Karpas-422 (cell line): ENCODE results near the gene FMNL1. TPM values are rescaled to one million over a fixed set of nuclear protein-coding genes. Genes with fewer than 3 reads are reported as not detected.

Experiments
- DNase-seq: peaks from one replicate; pipeline ENCODE4 v3.0.0-alpha.2; 2015
- H2AFZ ChIP-seq: fragments of 200-600 bp; sonication (generic); 2 replicates; pipeline ENCODE4 v1.6.1; 2014; ENCODE audit warnings: antibody characterized with exemption, low read length, mixed read lengths
- H3K27ac ChIP-seq: fragments of 200-600 bp; sonication (generic); 2 replicates; pipeline ENCODE4 v1.5.1; 2014; ENCODE audit warnings: mild to moderate bottlenecking, low read length, moderate library complexity
- H3K27me3 ChIP-seq: fragments of 200-600 bp; sonication (generic); 2 replicates; pipeline ENCODE4 v1.6.1; 2014; ENCODE audit warnings: low read length, mixed read lengths
- H3K36me3 ChIP-seq: fragments of 200-600 bp; sonication (generic); 2 replicates; pipeline ENCODE4 v1.6.1; 2014; ENCODE audit warnings: low read length, mixed read lengths; ENCODE audit not compliant: insufficient read depth
- H3K4me1 ChIP-seq: fragments of 200-600 bp; sonication (generic); 2 replicates; pipeline ENCODE4 v1.6.1; 2014; ENCODE audit warnings: mild to moderate bottlenecking, low read length, mixed read lengths
- H3K4me2 ChIP-seq: fragments of 200-600 bp; sonication (generic); 2 replicates; pipeline ENCODE4 v1.6.1; 2014; ENCODE audit warnings: low read length, low read depth, mild to moderate bottlenecking; ENCODE audit not compliant: poor library complexity, severe bottlenecking
- H3K4me3 ChIP-seq: fragments of 200-600 bp; sonication (generic); 2 replicates; pipeline ENCODE4 v1.5.1; 2014; ENCODE audit warnings: mild to moderate bottlenecking, antibody characterized with exemption, low read length, mixed read lengths
- H3K79me2 ChIP-seq: fragments of 200-600 bp; sonication (generic); 2 replicates; pipeline ENCODE4 v1.6.1; 2014; ENCODE audit warnings: mild to moderate bottlenecking, low read length, mixed read lengths
- H3K9ac ChIP-seq: fragments of 200-600 bp; sonication (generic); 2 replicates; pipeline ENCODE4 v1.6.0; 2014; ENCODE audit warnings: low read length
- H3K9me2 ChIP-seq: fragments of 200-600 bp; sonication (generic), shearing (Covaris generic); replicated peaks from 2 replicates; pipeline ENCODE4 v1.6.0; 2014; ENCODE audit warnings: mild to moderate bottlenecking, low read length, moderate library complexity; ENCODE audit not compliant: insufficient read depth
- H3K9me3 ChIP-seq: fragments of 300-700, 200-600 bp; sonication (generic); 2 replicates; pipeline ENCODE4 v1.6.1; 2014; ENCODE audit warnings: low read length, mixed read lengths
- H4K20me1 ChIP-seq: fragments of 200-600 bp; sonication (generic); 2 replicates; pipeline ENCODE4 v1.6.1; 2014; ENCODE audit warnings: mild to moderate bottlenecking, antibody characterized with exemption, low read length, low read depth; ENCODE audit not compliant: insufficient read depth
- total RNA-seq: library from RNA; depleted of rRNA; stranded (reverse); fragments of >200 nt; shearing (Covaris generic); gene quantifications from 2 replicates; pipeline ENCODE4 v1.2.3, GENCODE V29; 2014; ENCODE audit warnings: low replicate concordance

Gene FMNL1
- total RNA-seq, 1 experiment from 2014 or later, result not detected

DNA sequence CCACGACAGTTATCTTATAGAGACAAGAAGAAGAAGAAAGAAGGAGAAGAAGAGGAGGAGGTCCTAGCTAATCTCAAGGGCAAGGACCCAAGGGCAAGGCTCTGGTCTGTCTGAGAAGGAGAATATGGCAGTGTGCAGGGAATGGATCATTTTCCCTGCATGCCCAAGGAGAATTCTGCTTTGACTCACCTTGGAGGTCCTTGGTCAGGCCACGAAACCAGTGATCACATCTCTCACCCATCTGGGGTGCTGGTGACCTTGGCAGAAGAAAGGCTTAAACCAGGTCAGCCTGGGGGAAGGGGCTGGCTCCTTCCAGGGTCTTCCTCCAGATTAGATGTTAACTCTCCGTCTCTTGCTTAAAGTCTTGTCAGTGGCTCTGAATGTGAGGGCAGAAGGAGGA, 1.6 kb upstream of the FMNL1 start:
- no peak overlapping the region for H3K27ac ChIP-seq
- no peaks in the 10 kb centered on the region for H3K79me2 ChIP-seq
- no peak overlapping the region for H3K9ac ChIP-seq
- H3K4me1 ChIP-seq, result peaks cover 11% of the 10 kb centered on the region
- no peaks in the 10 kb centered on the region for H3K9me3 ChIP-seq
- H3K9me2 ChIP-seq, result no peaks in the 10 kb centered on the region
- H3K4me2 ChIP-seq, result no peak overlapping the region
- no peaks in the 10 kb centered on the region for H3K36me3 ChIP-seq
- H2AFZ ChIP-seq, result no peak overlapping the region
- peaks cover 6% of the 10 kb centered on the region; the same call in 1 of the 2 replicates for H4K20me1 ChIP-seq
- no peak overlapping the region for H3K4me3 ChIP-seq
- no peaks in the 10 kb centered on the region for H3K27me3 ChIP-seq
- no peak for DNase-seq

DNA sequence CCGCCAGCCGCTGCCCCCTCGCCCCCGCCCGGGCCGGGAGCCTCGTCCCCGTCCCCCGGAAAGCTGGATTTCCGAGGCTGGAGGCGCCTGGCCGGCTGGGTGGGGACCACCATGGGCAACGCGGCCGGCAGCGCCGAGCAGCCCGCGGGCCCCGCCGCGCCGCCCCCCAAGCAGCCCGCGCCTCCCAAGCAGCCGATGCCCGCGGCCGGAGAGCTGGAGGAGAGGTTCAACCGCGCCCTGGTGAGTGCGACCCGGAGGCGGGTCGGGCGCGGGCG, 266 bp downstream of the FMNL1 start:
- Histone ChIP-seq H3K79me2 (no peaks in the 10 kb centered on the region), H3K9ac (no peak overlapping the region), H3K36me3 (no peaks in the 10 kb centered on the region), H3K9me3 (no peaks in the 10 kb centered on the region), H4K20me1 (peaks cover 6% of the 10 kb centered on the region; the same call in 1 of the 2 replicates), H3K27me3 (no peaks in the 10 kb centered on the region), H3K27ac (no peak overlapping the region), H3K9me2 (no peaks in the 10 kb centered on the region), H3K4me2 (no peak overlapping the region), H3K4me1 (peaks cover 22% of the 10 kb centered on the region), H3K4me3 (no peak overlapping the region), H2AFZ (no peak overlapping the region)
- no peak for DNase-seq

DNA sequence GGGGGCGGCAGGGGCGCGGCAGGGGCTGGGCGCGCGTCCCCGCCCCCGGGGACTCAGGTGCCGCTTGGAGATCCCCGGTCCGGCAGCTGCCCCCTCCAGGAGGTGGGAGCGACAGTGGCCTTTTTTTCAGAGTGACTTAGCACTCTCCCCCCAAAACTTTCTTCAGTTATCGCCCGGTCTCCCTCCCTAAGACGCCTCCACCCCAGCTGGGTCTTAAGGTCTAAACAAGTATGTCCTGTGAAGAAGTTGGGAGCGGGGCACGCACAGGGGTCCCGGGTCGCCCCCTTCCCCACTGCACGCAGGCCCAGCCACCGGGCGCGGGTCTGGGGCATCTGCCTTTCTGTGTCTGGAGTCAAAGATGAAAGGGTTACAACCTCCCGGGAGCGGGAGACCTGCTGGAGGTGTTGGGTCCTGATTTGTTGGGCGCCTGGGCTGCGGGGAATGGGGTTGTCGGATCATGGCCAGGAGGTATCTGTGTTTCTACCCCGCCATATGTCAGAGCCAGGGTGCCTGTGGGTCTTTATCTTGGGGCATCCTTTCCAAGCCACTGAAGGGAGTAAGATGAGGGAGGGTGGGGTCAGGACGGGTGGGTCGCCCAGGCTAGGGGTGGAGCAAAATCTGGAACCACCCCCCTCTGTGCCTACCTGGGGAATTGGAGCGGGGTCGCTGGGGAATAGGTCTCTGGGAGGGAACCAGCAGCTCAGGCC, 757 bp downstream of the FMNL1 start:
- H3K36me3 ChIP-seq, result no peaks in the 10 kb centered on the region
- no peak overlapping the region for H3K4me2 ChIP-seq
- no peaks in the 10 kb centered on the region for H3K27me3 ChIP-seq
- H3K4me3 ChIP-seq, result no peak overlapping the region
- no peak overlapping the region for H2AFZ ChIP-seq
- peaks cover 6% of the 10 kb centered on the region; the same call in 1 of the 2 replicates for H4K20me1 ChIP-seq
- H3K27ac ChIP-seq, result no peak overlapping the region
- no peak overlapping the region for H3K9ac ChIP-seq
- H3K4me1 ChIP-seq, result peaks cover 26% of the 10 kb centered on the region
- no peaks in the 10 kb centered on the region for H3K79me2 ChIP-seq
- no peak for DNase-seq
- no peaks in the 10 kb centered on the region for H3K9me3 ChIP-seq
- no peaks in the 10 kb centered on the region for H3K9me2 ChIP-seq

DNA sequence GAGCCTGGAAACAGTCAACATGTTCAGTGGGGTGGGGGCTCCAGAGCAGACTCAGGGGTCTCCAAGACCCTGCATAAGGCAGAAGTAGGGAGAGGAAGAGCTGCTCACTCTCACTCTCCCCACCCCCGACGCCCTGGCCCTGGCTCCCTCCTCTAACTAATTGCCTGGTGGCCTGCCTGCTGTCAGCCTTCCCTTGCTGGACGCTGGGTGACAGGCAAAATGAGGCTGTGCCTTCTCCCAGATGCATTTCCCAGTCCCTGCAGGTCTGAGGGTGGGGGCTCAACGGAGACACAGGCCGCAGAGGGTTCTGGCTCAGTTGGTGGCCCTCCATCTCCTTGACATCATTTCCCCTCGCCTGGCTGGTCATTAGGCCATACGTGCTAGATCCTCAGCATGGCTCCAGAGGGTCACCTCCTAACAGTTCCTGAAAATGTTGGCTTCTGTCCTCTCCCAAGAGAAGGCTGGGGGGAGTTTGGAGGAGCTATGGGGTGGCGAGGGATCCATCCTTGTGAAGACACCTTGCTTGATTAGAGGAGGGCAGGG, 1.4 kb downstream of the FMNL1 start:
- no peaks in the 10 kb centered on the region for H3K36me3 ChIP-seq
- no peak overlapping the region for H2AFZ ChIP-seq
- no peak overlapping the region for H3K27ac ChIP-seq
- DNase-seq, result no peak
- peaks cover 6% of the 10 kb centered on the region; the same call in 1 of the 2 replicates for H4K20me1 ChIP-seq
- no peak overlapping the region for H3K4me2 ChIP-seq
- H3K79me2 ChIP-seq, result no peaks in the 10 kb centered on the region
- no peak overlapping the region for H3K4me3 ChIP-seq
- H3K9ac ChIP-seq, result no peak overlapping the region
- no peaks in the 10 kb centered on the region for H3K9me2 ChIP-seq
- peaks cover 28% of the 10 kb centered on the region for H3K4me1 ChIP-seq
- no peaks in the 10 kb centered on the region for H3K9me3 ChIP-seq
- no peaks in the 10 kb centered on the region for H3K27me3 ChIP-seq

DNA sequence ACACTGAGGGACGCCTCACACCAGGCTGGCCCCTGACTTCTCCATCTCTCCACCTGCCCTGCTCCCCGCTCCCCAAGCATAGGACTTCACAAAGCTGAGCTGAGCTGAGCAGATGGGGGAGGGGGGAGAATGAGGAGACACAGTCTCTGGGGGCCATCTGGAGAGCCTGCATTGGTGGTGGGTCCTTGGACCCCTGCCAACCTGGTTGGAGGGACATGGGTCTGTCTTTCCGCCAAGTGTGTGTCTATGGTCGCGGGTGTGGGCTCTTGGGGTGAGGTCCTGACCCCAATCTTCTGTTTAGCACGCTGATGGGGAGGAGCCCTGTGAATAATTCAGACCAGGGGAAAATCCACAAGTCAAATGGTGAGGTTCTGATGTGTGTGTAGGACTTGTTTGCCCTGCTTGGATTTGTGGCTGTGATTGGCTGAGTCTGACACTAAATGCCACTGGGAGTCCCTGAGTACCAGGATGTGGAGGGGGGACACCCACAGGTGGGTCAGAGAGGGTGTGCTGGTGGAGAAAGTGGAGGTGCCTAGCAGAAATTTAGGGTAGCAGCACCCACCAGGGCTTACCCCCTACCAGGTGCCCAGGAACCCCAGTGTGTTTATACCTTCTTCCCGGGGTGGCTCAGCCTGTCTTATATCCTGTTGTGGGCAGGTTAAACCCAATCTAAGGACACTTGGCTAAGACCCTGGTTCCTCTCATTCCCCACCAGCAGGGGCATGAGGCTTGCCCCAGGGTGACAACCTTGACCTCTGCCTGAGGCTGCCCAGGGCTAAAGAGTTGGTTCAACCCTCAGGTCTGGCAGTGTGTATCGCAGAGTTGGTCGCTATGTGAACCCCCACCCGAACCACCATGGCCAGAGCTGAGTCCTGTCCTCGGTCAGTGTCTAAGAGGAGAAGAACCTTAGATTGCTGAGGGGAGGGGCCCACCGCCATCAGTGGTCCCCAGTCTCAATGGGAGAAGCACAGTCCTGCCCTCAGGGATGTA, 2.1 kb downstream of the FMNL1 start:
- Histone ChIP-seq H3K79me2 (no peaks in the 10 kb centered on the region), H3K9me2 (no peaks in the 10 kb centered on the region), H4K20me1 (peaks cover 6% of the 10 kb centered on the region; the same call in 1 of the 2 replicates), H3K36me3 (no peaks in the 10 kb centered on the region), H3K4me2 (no peak overlapping the region), H3K9ac (no peak overlapping the region), H3K4me1 (peaks cover 30% of the 10 kb centered on the region), H2AFZ (no peak overlapping the region), H3K9me3 (no peaks in the 10 kb centered on the region), H3K27me3 (no peaks in the 10 kb centered on the region), H3K27ac (no peak overlapping the region), H3K4me3 (no peak overlapping the region)
- DNase-seq, result no peak

DNA sequence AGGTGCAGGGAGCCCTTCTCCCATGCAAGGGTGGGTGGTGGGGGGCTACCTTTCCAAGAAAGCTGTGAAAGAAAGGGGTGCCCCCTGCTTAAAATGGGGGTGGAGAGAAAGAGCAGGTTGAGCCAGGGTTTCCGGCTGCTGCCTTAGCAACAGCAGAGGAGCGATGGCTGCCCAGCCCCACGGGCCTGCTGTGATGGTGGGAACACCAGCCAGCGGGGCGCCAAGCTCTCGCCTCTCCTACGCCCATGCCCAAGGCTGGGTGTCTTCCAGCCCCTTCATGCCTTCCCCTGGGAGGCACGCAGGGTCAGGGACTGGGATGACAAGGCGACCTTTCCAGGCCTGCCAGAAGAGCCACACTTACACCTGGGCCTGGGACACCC, 3.0 kb downstream of the FMNL1 start:
- H3K9me2 ChIP-seq, result no peaks in the 10 kb centered on the region
- DNase-seq, result no peak
- no peaks in the 10 kb centered on the region for H3K79me2 ChIP-seq
- H3K9me3 ChIP-seq, result no peaks in the 10 kb centered on the region
- H3K27me3 ChIP-seq, result no peaks in the 10 kb centered on the region
- peaks cover 6% of the 10 kb centered on the region; the same call in 1 of the 2 replicates for H4K20me1 ChIP-seq
- no peak overlapping the region for H3K27ac ChIP-seq
- no peak overlapping the region for H3K9ac ChIP-seq
- H2AFZ ChIP-seq, result no peak overlapping the region
- no peaks in the 10 kb centered on the region for H3K36me3 ChIP-seq
- H3K4me2 ChIP-seq, result no peak overlapping the region
- H3K4me3 ChIP-seq, result no peak overlapping the region
- peaks cover 30% of the 10 kb centered on the region for H3K4me1 ChIP-seq

DNA sequence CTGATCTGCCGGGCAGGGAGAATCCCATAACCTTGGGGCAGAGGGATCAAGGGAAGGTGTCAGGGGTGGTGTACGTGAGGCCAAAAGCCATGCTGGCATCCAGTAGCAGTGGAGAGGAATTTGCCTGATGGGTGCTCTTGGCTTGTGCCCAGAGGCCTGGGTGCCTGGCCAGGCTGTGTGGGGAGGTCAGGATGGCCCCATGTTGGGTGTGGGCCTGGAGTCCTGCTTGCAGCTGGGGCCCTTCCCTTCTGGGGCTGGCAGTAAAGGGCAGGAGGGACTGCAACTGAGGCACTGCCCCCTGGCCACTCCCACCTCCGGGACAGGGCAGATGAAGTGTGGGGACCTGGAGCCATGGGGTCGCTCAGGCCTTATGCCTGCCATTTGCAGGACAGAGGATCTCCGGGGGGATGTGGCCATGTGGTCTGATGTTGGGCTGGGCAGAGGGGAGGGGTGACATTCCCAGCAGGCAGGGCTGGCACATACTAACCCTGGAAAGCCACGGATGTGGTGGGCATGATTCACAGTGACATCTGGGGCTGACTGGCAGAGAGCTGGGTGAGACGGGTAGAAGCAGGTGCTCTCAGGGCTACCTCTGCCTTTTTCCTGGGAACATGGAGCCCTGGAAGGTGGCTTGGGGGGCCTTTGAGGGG, 3.5 kb downstream of the FMNL1 start:
- H4K20me1 ChIP-seq, result peaks cover 6% of the 10 kb centered on the region; the same call in 1 of the 2 replicates
- H3K79me2 ChIP-seq, result no peaks in the 10 kb centered on the region
- no peak overlapping the region for H3K9ac ChIP-seq

More for the DNA sequence above, 3.5 kb downstream of the FMNL1 start:
- Histone ChIP-seq H3K4me3 (no peak overlapping the region), H3K4me2 (no peak overlapping the region), H3K9me3 (no peaks in the 10 kb centered on the region), H3K9me2 (no peaks in the 10 kb centered on the region), H3K4me1 (peaks cover 30% of the 10 kb centered on the region), H3K27ac (no peak overlapping the region), H3K36me3 (no peaks in the 10 kb centered on the region), H2AFZ (no peak overlapping the region), H3K27me3 (no peaks in the 10 kb centered on the region)
- no peak for DNase-seq
